A673 (cell line): ENCODE measurements around the gene SOX10.

Experiments used
- CTCF ChIP-seq: fragments of 300-800, 200-600 bp; sonication (generic); conservative IDR thresholded peaks from 2 replicates; pipeline ENCODE4 v1.5.1; 2017; ENCODE audit warnings: low read depth, mild to moderate bottlenecking, antibody characterized with exemption, low read length, moderate library complexity, mixed read lengths
- EZH2 ChIP-seq: fragments of 200-600 bp; sonication (generic); IDR thresholded peaks from 2 replicates; pipeline ENCODE4 v1.6.1; 2017; ENCODE audit warnings: borderline replicate concordance, low read depth, mild to moderate bottlenecking, mixed read lengths, antibody characterized with exemption, low read length; ENCODE audit not compliant: poor library complexity, severe bottlenecking

GRCh38 chr22:37994049-37994448 lies 9.7 kb upstream of the SOX10 start:
- no peak for TF ChIP-seq CTCF
- TF ChIP-seq EZH2 = no peak
